Erythroblast (primary cell): ENCODE data around the gene CACNA2D1.

Experiments
- GATA1 ChIP-seq: IDR thresholded peaks from 2 replicates; pipeline ENCODE4 v1.6.1; 2011; ENCODE audit warnings: low read depth, mild to moderate bottlenecking, control low read depth, low read length, moderate library complexity
- POLR2A ChIP-seq: IDR thresholded peaks from 2 replicates; pipeline ENCODE4 v1.6.1; 2011; ENCODE audit warnings: mild to moderate bottlenecking, low read length

- no peak for TF ChIP-seq POLR2A
- no peak for TF ChIP-seq GATA1
Observed at GRCh38 chr7:82406937-82407336, 36.6 kb downstream of the CACNA2D1 start.
